ENCODE results near the gene THAP12. TPM values are rescaled to one million over a fixed set of nuclear protein-coding genes. Genes with fewer than 3 reads are reported as not detected.
A peak's percentile ranks its signal among the peaks of the same experiment; 100 is the strongest.
"Not testable (repeated sequence)": the region's sequence is repeated elsewhere in the genome, so short reads cannot be mapped to it uniquely, and the experiment has no call there.

THAP12 gene
- total and polyA plus RNA-seq, 5 donors: 10.5 to 23.6 (median 19.4) TPM

GRCh38 chr11:76327756-76328388, 53.1 kb downstream of the THAP12 start:
- no peak overlapping the region for H3K27ac ChIP-seq (ENCODE audit: low read length)
- 76% methylated on average over 9 of the region's 9 CpGs for WGBS
- peak; percentile 66 to 85 for ATAC-seq
- no peaks in the 10 kb centered on the region for H3K27me3 ChIP-seq (ENCODE audit: control insufficient read depth, insufficient read depth)
- peaks cover 5% of the 10 kb centered on the region for H3K4me1 ChIP-seq (ENCODE audit: control insufficient read depth, insufficient read depth, low read length)
- intact Hi-C loops (cut with DNase I): no loop called here
- no peaks in the 10 kb centered on the region for H3K9me3 ChIP-seq (ENCODE audit: control insufficient read depth, low read length)
- H3K4me3 ChIP-seq (ENCODE audit: low read length): no peak overlapping the region
- DNase-seq: peak in 2 of 3 donors; percentile 69 to 79

- ATAC-seq (peak; percentile 32 to 73), DNase-seq (no peak)
- peaks cover 6% of the 10 kb centered on the region for H3K4me1 ChIP-seq (ENCODE audit: control insufficient read depth, insufficient read depth, low read length)
- H3K27ac ChIP-seq (ENCODE audit: low read length): no peak overlapping the region
- H3K27me3 ChIP-seq (ENCODE audit: control insufficient read depth, insufficient read depth): no peaks in the 10 kb centered on the region
- H3K9me3 ChIP-seq (ENCODE audit: control insufficient read depth, low read length): no peaks in the 10 kb centered on the region
- H3K4me3 ChIP-seq (ENCODE audit: low read length): no peak overlapping the region
- intact Hi-C loops (cut with DNase I): no loop called here
- WGBS: 11% methylated on average over 1 of the region's 1 CpG
Measured at GRCh38 chr11:76327202-76327601, 53.7 kb downstream of the THAP12 start.

- H3K9me3 ChIP-seq (ENCODE audit: control insufficient read depth, low read length): no peaks in the 10 kb centered on the region
- no peak overlapping the region for H3K27ac ChIP-seq (ENCODE audit: low read length)
- 84% methylated on average over 2 of the region's 2 CpGs for WGBS
- H3K4me3 ChIP-seq (ENCODE audit: low read length): no peak overlapping the region
- peaks cover 6% of the 10 kb centered on the region for H3K4me1 ChIP-seq (ENCODE audit: control insufficient read depth, insufficient read depth, low read length)
- no peak for DNase-seq
- ATAC-seq: no peak
- no peaks in the 10 kb centered on the region for H3K27me3 ChIP-seq (ENCODE audit: control insufficient read depth, insufficient read depth)
- intact Hi-C loops (cut with DNase I): no loop called here
Measured at GRCh38 chr11:76325185-76325584, 55.7 kb downstream of the THAP12 start.

- no peaks in the 10 kb centered on the region for H3K27me3 ChIP-seq (ENCODE audit: control insufficient read depth, insufficient read depth)
- H3K9me3 ChIP-seq (ENCODE audit: control insufficient read depth, low read length): no peaks in the 10 kb centered on the region
- 97% methylated on average over 6 of the region's 6 CpGs for WGBS
- no peak for DNase-seq
- no peak for ATAC-seq
- intact Hi-C loops (cut with DNase I): loop anchor here in 1 of 4 donors (5.0 kb wide), 1 partner anchor 427 kb away; no protein-coding TSS in a partner anchor
- no peak overlapping the region for H3K4me3 ChIP-seq (ENCODE audit: low read length)
- H3K4me1 ChIP-seq (ENCODE audit: control insufficient read depth, insufficient read depth, low read length): peaks cover 6% of the 10 kb centered on the region
- no peak overlapping the region for H3K27ac ChIP-seq (ENCODE audit: low read length)
Measured at GRCh38 chr11:76323804-76324203, 57.1 kb downstream of the THAP12 start.

GRCh38 chr11:76323375-76323774, 57.6 kb downstream of the THAP12 start:
- H3K4me3 ChIP-seq (ENCODE audit: low read length); ATAC-seq; H3K9me3 ChIP-seq (ENCODE audit: control insufficient read depth, low read length); H3K4me1 ChIP-seq (ENCODE audit: control insufficient read depth, insufficient read depth, low read length); DNase-seq; H3K27ac ChIP-seq (ENCODE audit: low read length); H3K27me3 ChIP-seq (ENCODE audit: control insufficient read depth, insufficient read depth): not testable (repeated sequence)
- intact Hi-C loops (cut with DNase I): loop anchor here in 1 of 4 donors (5.0 kb wide), 1 partner anchor 426 kb away; no protein-coding TSS in a partner anchor
- 97% methylated on average over 2 of the region's 2 CpGs for WGBS

GRCh38 chr11:76322942-76323341, 58.0 kb downstream of the THAP12 start:
- Histone ChIP-seq H3K9me3 (ENCODE audit: control insufficient read depth, low read length) (no peaks in the 10 kb centered on the region), H3K4me1 (ENCODE audit: control insufficient read depth, insufficient read depth, low read length) (peaks cover 6% of the 10 kb centered on the region), H3K27ac (ENCODE audit: low read length) (no peak overlapping the region), H3K4me3 (ENCODE audit: low read length) (no peak overlapping the region), H3K27me3 (ENCODE audit: control insufficient read depth, insufficient read depth) (no peaks in the 10 kb centered on the region)
- ATAC-seq (no peak), DNase-seq (no peak)
- WGBS: 87% methylated on average over 2 of the region's 2 CpGs
- intact Hi-C loops (cut with DNase I): loop anchor here in 1 of 4 donors (5.0 kb wide), 1 partner anchor 426 kb away; no protein-coding TSS in a partner anchor

- Histone ChIP-seq H3K9me3 (ENCODE audit: control insufficient read depth, low read length) (no peaks in the 10 kb centered on the region), H3K27ac (ENCODE audit: low read length) (no peak overlapping the region), H3K4me1 (ENCODE audit: control insufficient read depth, insufficient read depth, low read length) (peaks cover 4% of the 10 kb centered on the region), H3K27me3 (ENCODE audit: control insufficient read depth, insufficient read depth) (no peaks in the 10 kb centered on the region), H3K4me3 (ENCODE audit: low read length) (peak overlapping the region; percentile 6)
- ATAC-seq (peak in 1 of 2 donors; percentile 57), DNase-seq (no peak)
- intact Hi-C loops (cut with DNase I): loop anchor here in 1 of 4 donors (5.0 kb wide), 1 partner anchor 425 kb away; no protein-coding TSS in a partner anchor
- WGBS: 63% methylated on average over 5 of the region's 5 CpGs
Measured at GRCh38 chr11:76322540-76322939, 58.4 kb downstream of the THAP12 start.

GRCh38 chr11:76321820-76322524, 59.0 kb downstream of the THAP12 start:
- H3K27me3 ChIP-seq (ENCODE audit: control insufficient read depth, insufficient read depth): no peaks in the 10 kb centered on the region
- no peak overlapping the region for H3K27ac ChIP-seq (ENCODE audit: low read length)
- no peaks in the 10 kb centered on the region for H3K9me3 ChIP-seq (ENCODE audit: control insufficient read depth, low read length)
- DNase-seq: no peak
- H3K4me3 ChIP-seq (ENCODE audit: low read length): peak overlapping the region; percentile 6
- 17% methylated on average over 59 of the region's 59 CpGs for WGBS
- ATAC-seq: peak in 1 of 2 donors; percentile 16
- peaks cover 3% of the 10 kb centered on the region for H3K4me1 ChIP-seq (ENCODE audit: control insufficient read depth, insufficient read depth, low read length)
- intact Hi-C loops (cut with DNase I): loop anchor here in 1 of 4 donors (5.0 kb wide), 1 partner anchor 425 kb away; no protein-coding TSS in a partner anchor

- Histone ChIP-seq H3K27me3 (ENCODE audit: control insufficient read depth, insufficient read depth) (no peaks in the 10 kb centered on the region), H3K9me3 (ENCODE audit: control insufficient read depth, low read length) (no peaks in the 10 kb centered on the region), H3K27ac (ENCODE audit: low read length) (no peak overlapping the region), H3K4me1 (ENCODE audit: control insufficient read depth, insufficient read depth, low read length) (peaks cover 3% of the 10 kb centered on the region), H3K4me3 (ENCODE audit: low read length) (no peak overlapping the region)
- no peak for DNase-seq
- WGBS: 54% methylated on average over 8 of the region's 8 CpGs
- intact Hi-C loops (cut with DNase I): loop anchor here in 1 of 4 donors (5.0 kb wide), 1 partner anchor 424 kb away; no protein-coding TSS in a partner anchor
- ATAC-seq: no peak
Measured at GRCh38 chr11:76321340-76321739, 59.6 kb downstream of the THAP12 start.

GRCh38 chr11:76320929-76321328, 60.0 kb downstream of the THAP12 start:
- DNase-seq: no peak
- Histone ChIP-seq H3K4me3 (ENCODE audit: low read length) (no peak overlapping the region), H3K27ac (ENCODE audit: low read length) (no peak overlapping the region), H3K9me3 (ENCODE audit: control insufficient read depth, low read length) (no peaks in the 10 kb centered on the region), H3K27me3 (ENCODE audit: control insufficient read depth, insufficient read depth) (no peaks in the 10 kb centered on the region), H3K4me1 (ENCODE audit: control insufficient read depth, insufficient read depth, low read length) (peaks cover 3% of the 10 kb centered on the region)
- intact Hi-C loops (cut with DNase I): loop anchor here in 1 of 4 donors (5.0 kb wide), 1 partner anchor 424 kb away; no protein-coding TSS in a partner anchor
- 90% methylated on average over 6 of the region's 6 CpGs for WGBS
- no peak for ATAC-seq

GRCh38 chr11:76319798-76320197, 61.1 kb downstream of the THAP12 start:
- not testable (repeated sequence) for DNase-seq; H3K9me3 ChIP-seq (ENCODE audit: control insufficient read depth, low read length); H3K4me3 ChIP-seq (ENCODE audit: low read length); ATAC-seq; H3K27ac ChIP-seq (ENCODE audit: low read length); H3K4me1 ChIP-seq (ENCODE audit: control insufficient read depth, insufficient read depth, low read length); H3K27me3 ChIP-seq (ENCODE audit: control insufficient read depth, insufficient read depth)
- WGBS: 88% methylated on average over 5 of the region's 5 CpGs
- intact Hi-C loops (cut with DNase I): loop anchor here (2.0 to 10.0 kb wide), 7 partner anchors 111 to 517 kb away; partner anchors contain the start of gene WNT11 (in 2 of the 4)

Data from right cardiac atrium (tissue), 5 donors.